ENCODE results near the gene TMEM100. TPM values are rescaled to one million over a fixed set of nuclear protein-coding genes. Genes with fewer than 3 reads are reported as not detected.
"Not testable (repeated sequence)": the region's sequence is repeated elsewhere in the genome, so short reads cannot be mapped to it uniquely, and the experiment has no call there.

Gene TMEM100
- total RNA-seq, 1 donor from 2014 or later: not detected

GRCh38 chr17:55680686-55681341 lies 41.9 kb downstream of the TMEM100 start:
- no peak for DNase-seq (ENCODE audit: low read depth)
- TF ChIP-seq CTCF (conservative IDR thresholded peaks at IDR 0.05; ENCODE audit: low read depth, low read length): no peak
- no peak overlapping the region for H3K4me3 ChIP-seq (ENCODE audit: low read depth, low read length)

- no peak overlapping the region for H3K4me3 ChIP-seq (ENCODE audit: low read depth, low read length)
- no peak for TF ChIP-seq CTCF (conservative IDR thresholded peaks at IDR 0.05; ENCODE audit: low read depth, low read length)
- DNase-seq (ENCODE audit: low read depth): no peak
Measured at GRCh38 chr17:55677446-55677845, 45.2 kb downstream of the TMEM100 start.

GRCh38 chr17:55676274-55676673 lies 46.4 kb downstream of the TMEM100 start:
- no peak for TF ChIP-seq CTCF (conservative IDR thresholded peaks at IDR 0.05; ENCODE audit: low read depth, low read length)
- DNase-seq (ENCODE audit: low read depth): no peak

GRCh38 chr17:55673743-55674506 lies 48.7 kb downstream of the TMEM100 start:
- no peak for DNase-seq (ENCODE audit: low read depth)
- no peak overlapping the region for H3K4me3 ChIP-seq (ENCODE audit: low read depth, low read length)
- no peak for TF ChIP-seq CTCF (conservative IDR thresholded peaks at IDR 0.05; ENCODE audit: low read depth, low read length)

More at GRCh38 chr17:55676274-55676673, 46.4 kb downstream of the TMEM100 start:
- no peak overlapping the region for H3K4me3 ChIP-seq (ENCODE audit: low read depth, low read length)

- DNase-seq (ENCODE audit: low read depth): no peak
- no peak overlapping the region for H3K4me3 ChIP-seq (ENCODE audit: low read depth, low read length)
- no peak for TF ChIP-seq CTCF (conservative IDR thresholded peaks at IDR 0.05; ENCODE audit: low read depth, low read length)
Measured at GRCh38 chr17:55672585-55673501, 49.8 kb downstream of the TMEM100 start.

GRCh38 chr17:55672010-55672409 lies 50.7 kb downstream of the TMEM100 start:
- not testable (repeated sequence) for DNase-seq (ENCODE audit: low read depth); H3K4me3 ChIP-seq (ENCODE audit: low read depth, low read length)

Other genes starting within 250 kb of the TMEM100 start
- gene SMIM36, start 211.4 kb downstream of the TMEM100 start, total RNA-seq: not detected in 2 replicates
- 11.4 and 19.5 TPM in 2 replicates for gene PCTP, start 28.2 kb upstream of the TMEM100 start, total RNA-seq

All from epithelial cell of proximal tubule (primary cell).